HG03558 (cell line): ENCODE data around the gene POLD4.

ENCODE experiments used
- ATAC-seq: cut with Tn5 transposase; IDR thresholded peaks from one replicate; pipeline ENCODE4 v1.9.1; 2021; ENCODE audit warnings: moderate number of reproducible peaks; ENCODE audit not compliant: unreplicated experiment; ENCODE audit errors: extremely low read depth

Gene POLD4

DNA sequence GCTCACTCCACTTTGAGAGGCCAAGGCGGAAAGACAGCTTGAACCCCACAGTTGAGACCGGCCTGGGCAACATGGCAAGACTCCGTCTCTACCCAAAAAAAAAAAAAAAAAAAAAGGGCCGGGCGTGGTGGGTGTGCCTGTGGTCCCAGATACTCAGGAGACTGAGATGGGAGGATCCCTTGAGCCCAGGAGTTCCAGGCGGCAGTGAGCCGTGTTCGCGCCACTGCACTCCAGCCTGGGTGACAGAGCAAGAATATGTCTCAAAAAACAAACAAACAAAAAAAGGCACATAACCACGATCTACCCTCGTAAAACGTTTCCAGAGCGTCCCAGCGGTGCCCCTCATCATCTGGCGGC is 37.6 kb upstream of the POLD4 start:
- no peak for ATAC-seq

DNA sequence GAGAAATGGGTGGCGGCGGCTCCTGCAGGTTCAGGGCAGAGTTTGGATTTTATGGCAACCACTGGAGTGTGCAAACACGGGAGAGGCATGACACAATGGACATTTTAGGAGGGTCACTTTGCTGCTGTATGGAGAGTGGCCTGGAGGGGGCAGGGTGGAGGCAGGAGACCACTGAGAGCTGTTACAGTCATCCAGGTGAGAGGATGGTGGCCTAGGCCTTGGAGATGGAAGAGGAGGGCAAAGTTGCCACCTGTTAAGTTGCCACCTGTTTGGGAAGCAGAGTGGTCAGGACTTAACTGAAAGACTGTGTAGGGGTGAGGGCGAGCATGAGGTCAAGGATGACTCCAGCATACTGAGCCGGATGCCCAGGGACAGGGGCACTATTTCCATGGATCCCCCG is 36.1 kb upstream of the POLD4 start:
- no peak for ATAC-seq

DNA sequence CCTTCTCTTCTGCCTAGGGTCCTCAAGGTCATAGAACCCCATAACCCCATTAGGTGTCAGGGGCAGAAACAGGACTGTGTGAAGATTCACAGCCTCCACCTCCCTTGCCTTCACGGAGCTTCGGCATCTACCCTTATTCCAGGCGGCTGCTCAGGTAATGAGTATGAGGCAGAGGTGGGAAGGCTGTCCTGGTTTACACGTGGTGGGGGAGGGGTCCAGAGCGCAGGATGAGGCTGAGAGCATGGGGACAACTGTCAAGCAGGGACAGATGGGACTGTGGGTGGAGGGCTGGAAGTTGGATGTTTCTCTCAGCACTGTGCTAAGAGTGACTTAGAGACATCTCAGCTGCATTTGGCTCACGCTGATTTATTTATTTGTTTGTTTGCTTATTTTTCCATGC is 34.2 kb upstream of the POLD4 start:
- no peak for ATAC-seq

DNA sequence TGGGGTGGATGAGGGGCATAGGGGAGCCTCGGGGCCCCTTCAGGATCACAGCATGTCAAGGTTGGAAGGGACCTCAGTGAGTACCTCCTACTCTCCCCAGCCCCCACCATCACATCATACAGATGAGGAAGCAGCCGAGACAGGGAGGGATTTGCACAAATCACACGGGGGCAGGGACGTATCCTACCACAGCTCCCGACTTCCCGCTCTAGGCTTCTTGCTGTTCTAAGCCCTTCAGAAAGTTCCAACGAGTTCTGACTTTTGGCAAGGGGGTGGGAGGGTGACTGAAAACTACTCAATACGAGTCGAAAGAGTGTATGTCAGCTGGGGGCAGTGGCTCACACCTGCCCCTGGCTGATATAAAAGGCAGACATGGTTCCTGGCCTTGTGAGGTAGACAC is 33.7 kb upstream of the POLD4 start:
- no peak for ATAC-seq

DNA sequence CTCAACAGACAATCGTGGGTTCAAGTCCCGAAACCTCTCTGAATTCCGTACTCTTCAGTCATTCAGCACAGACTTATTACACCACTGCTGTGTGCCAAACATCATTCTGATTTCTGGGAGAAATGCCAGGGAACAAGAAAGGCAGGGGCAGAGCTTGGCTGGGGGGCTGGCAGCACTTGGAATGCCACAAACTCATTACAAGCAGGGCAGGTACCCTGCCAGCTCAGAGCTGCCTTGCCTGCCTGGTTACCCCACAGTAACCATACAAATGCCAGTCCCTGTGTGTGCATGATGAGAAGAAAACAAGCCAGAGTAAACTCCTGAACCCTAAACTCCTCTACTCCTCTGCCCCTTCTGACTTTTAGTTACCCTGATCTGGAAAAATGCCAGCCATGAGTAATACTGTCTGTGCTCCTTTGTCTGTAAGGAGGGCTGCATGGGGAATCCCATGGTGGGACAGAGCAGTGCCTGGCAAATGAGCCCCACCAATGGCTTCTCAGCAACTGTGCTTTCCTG is 31.6 kb upstream of the POLD4 start:
- ATAC-seq, result no peak

DNA sequence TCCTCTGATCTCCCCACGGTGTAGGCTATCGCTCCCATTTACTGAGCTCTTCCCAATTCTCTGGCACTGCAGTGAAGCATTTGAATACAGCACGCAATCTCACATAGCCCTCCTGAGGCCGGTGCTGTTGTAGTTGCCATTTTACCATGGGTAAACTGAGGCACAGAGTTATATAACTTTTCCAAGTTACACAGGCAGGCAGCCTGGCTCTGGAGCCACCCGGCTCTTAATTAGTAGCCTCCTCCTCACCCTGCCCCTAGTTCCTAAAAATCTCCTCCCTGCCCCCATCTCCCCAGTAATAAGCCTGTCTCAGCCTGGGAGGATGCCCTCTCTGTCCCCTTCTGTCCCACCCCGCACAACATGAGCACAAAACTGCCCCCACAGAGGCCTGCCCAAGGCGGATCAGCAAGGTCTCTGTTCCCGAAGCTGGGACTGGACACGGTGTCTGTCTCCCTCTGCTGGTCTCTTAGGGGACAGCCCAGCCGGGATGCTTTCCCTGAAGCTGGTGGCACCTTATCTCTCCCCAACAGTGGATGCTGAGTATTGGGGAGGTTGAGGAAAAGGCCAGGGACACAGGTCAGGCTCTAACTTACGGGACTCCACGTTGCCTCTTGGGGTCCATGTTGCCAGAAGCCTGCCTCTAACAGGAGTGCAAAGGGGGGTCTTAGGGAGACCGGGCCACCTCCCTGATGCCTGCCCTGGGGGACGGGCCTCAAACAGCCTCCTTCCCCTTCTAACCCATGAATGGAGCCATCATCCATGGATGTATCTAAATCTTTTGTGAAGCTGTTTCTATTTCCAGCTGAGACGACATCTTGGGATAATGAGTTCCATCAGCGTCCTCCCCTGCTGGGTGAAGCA is 29.2 kb upstream of the POLD4 start:
- no peak for ATAC-seq

DNA sequence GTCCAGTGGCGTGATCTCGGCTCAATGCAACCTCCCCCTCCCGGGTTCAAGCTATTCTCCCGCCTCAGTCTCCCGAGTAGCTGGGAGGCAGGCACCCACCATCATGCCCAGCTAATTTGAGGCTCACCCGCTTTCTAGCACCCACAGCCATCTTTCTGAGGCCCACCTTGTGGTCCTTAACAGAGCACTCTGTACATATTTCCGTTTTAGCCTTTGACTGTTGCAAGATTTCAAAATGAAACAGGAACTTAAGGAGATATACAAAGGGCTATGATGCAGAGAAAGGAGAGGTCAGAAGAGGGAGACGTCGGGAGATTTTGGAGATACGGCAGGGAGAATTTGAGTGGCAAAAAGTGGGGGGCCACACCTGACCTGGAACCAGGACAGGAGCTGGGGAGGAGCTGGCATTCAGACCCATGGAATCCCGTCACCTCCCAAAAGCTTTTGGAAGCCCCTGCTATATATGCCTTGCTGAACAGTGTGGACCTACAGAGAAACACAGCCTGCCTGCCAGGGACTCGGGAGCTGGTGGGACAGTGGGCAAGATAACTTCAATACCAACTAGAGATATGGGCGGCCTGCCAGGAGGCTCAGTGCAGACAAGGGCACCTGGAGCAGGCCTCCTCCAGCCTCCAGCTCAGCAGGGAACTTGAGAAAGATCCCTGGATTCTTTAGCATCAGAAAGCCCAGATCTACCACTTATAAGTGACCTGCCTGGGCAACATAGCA is 28.1 kb upstream of the POLD4 start:
- no peak for ATAC-seq

DNA sequence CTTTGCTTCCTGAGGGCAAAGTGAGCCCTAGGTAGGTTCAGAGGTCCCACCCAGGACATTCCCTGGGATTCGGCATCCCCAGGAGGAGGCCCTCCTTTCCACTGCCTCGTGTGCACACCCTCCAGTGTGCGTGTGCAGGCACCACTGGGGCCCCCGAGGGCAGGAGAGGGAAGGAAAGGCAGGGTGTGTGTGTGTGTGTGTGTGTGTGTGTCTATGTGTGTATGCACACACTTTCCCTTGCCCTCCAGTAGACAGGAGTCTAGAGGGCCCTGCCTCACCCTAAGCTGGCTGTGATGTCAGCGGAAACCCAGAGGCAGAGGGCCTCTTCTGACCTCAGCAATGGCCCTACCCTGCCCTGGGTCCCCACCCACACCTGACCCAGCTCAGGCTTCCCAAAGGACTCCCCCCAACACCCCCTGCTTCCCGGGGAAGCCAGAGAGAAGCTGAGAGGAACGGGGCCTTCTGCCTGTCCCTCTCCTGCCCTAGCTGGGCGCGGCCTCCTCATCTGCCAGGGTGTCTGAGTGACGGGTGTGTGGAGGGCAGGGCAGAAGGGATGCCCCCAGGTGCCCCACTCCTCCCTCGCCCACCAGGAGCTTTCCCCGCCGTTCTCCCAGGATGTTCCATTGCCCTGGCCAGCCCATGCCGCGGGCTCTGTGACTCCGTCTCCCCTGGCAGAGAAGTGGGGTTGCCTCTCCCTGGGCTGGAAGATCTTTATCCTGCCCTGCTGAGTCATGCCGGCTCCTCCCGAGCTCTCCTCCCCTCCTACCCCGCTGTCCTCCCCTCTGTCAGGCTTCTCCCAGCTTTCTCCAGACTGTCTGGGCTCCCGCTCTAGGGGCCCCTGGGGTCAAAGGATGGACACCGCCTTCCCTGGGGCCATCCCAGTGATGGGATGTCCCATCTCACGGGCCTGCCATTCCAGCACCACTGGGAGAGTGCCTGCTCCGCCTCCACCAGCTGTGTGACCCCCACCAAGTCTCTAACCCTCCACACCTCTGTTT is 26.0 kb upstream of the POLD4 start:
- no peak for ATAC-seq

DNA sequence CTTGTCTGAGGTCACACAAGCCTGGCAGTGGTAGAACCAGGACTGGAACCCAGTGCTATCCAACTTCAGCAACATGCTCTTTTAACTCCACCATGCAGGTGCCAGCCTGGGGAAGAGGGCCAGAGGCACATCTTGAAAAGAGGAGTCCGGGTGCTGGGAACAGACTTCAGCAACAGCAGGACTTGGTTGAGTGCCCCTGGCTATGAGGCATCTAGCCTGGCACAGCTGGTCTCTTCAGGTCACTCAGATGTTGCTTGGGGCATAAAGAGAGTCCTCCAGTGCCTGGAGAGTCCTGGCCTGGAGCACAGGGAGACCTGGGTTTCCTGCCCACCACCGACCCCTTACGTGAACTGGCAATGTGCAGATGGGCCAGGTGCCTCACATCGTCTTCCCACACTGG is 25.2 kb upstream of the POLD4 start:
- ATAC-seq, result no peak

DNA sequence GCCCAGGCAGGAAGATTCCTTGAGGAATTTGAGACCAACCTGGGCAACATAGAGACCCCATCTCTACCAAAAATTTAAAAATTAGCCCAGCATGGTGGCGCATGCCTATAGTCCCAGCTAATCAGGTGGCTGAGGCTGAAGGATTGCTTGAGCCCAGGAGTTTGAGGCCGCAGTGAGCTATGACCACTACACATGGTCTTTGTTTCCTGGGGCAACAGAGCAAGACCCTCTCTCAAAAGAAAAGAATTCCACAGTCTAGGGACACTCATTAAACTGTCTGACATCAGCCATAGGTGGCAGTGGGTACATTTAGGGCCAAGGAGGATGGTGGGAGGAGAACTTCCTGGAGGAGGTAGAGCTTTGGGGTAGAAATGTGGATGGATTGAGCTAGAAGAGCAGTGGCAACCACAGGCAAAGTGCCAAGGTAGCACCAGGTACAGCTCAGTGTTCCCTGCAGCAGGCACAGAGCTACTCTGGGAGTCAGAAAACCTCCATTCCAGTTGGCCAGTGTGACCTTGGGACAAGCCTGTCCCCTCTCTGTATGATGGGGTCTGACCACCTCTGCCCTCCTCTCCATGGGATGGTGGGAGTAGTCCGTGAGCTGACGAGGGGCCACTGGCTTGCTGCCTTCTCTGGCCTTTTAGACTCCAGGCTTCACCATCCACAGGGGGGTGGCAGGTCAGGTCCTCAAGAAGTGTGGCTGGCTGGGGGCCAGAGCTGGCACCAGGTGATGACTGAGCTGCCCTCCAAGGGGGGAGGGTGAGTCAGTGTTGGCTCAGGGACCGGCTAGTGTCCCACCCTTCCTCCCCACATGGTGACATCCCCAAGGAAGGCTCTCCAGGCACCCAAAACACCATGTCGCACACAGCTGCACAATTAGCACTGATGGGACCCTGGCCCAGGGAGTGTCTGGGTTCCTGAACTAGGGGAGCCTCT is 23.8 kb upstream of the POLD4 start:
- no peak for ATAC-seq

DNA sequence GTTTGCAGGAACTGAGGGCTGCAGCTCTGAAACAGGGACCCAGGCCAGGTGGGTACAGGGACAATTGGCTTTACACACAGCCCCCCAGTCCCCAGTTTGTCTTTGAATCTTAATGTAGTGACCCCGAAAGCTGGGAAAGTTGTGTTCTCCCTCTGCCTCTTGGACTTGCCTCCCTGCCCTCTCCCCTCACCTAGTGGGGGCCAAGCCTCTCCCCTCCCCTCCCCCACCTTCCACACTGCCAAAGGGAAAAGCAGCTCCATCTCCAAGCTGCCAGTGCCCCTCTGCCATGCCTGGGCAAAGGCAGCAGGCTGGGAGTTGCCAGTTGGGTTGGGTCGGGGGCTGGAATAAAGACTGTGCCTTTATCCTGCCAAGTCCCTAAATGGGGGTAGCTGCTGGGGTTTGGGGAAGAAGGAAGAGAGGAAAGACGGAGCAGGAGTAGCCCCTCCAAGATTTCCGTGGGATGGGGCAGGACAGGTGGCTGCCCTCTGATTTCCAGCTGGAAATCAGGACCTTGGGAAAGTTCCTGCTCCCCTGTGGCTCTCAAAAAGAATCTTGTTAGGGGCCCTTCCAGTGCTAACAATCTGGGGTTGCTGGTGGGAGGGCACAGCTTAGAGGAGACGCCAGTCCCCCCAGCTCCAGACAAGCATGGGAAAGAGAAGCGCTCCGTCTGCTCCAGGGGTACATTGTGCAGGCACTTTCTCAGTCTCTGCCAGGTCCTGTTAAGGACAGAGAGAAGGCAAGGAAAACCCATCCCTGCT is 22.9 kb upstream of the POLD4 start:
- ATAC-seq, result no peak

DNA sequence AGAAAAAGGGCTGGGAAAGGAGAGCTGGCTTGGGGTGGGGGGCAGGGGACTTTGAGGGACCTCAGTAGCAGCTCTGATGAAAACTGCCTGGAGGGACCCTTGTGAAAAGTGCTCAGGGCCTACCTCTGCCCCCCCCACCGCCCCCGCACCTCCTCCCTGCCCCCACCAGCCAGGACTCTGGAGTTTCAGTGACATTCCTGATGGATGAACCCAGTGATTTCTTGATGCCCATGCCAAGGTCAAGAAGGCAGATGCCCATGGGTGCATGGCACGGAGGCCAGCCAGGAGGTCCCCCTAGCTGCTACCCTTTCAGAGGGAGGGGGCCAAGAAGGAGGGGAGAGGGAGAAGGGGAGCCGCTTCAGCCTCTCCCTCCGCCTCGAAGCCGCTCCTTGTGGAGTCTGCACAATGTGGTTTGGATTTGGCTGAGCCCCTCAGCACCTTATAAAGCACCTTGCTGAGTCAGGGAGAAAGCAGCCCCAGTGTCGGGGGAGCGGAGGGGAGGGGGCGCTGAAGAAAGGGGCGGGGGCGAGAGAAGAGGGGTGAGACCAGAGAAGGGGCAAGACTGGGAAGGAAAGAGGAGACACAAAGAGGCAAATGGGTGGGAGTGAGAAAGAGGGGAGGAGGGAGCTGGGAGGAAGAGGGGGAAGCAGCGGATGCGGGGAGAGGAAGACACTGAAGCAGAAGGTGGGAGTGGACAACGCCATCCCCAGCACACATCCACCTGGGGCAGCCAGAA is 22.1 kb upstream of the POLD4 start:
- ATAC-seq, result no peak

DNA sequence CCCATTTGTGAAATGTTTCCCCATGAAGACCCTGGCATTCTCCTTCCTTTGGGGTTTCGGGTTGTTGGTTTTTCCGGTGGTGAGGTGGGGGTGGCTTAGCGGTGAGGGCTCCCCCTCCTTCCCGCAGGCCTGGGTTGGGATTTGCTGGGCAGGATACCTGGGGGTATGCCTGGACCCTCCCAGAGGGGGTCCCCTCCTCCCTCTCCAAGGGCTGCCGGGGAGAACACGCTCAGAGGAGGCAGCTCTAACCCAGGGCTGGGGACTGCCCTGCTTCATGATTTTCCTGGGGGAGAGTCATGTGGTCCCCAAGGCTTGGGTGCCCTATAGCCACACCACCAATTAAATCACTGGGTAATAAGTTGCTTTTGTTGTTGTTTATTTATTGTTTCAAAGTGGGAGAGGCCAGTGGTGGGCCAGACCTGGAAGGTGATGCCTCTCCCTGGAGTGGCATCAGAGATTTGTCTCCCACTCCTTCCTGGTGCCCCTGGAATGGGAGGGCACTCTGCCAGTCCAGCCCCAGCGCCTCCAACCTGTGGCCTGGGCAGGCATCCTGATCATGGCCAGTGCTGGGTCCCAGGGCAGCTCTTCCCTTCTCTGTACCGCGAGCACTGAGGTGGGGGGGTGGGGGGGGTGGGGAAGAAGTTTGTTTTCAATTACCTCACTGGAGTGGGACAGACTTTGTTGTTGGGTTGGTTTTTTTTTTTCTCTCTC is 21.4 kb upstream of the POLD4 start:
- ATAC-seq, result no peak

DNA sequence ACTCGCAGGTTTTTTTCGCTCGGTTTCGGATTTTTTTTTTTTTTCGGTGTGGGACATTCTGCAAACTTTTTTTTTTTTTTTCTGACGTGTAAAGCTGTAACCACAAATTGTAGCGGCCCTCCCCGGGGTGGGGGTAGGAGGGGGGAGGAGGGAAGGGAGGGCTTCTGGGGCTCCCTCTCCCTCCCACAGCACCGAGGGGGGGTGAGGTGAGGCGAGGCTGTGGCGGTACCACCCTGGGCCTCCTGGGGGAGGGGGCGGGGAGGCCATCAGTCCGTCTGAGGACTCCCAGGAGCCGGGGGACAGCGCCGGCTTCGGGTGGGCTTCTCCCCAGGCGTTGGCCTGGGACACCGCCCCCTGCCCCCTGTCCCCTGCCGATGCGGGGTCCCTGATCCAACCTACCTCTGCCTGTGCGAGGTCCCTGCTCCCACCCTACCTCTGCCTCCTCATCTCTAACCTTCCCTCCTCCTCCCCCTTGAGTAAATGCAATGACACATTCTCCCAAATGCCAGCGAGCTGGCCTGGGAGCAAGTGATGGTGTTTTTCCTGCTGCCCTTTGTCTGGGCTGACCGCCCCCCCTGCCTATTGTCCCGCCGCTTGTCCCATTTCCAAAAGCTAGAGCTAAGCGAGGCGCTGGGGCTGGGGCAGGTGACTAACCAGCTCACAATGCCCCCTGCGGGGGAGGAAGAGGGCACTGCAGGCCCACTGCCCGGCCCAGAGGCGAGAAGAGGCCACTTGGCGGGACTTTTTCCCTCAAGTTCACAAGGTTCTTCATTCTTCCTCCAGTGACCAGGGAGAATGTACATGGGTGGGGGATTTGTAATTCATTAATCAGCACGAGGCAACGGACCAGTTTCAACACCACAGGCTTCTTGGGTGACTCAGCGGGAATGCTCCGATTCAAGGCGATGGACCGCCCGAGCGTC is 20.6 kb upstream of the POLD4 start:
- ATAC-seq, result no peak

DNA sequence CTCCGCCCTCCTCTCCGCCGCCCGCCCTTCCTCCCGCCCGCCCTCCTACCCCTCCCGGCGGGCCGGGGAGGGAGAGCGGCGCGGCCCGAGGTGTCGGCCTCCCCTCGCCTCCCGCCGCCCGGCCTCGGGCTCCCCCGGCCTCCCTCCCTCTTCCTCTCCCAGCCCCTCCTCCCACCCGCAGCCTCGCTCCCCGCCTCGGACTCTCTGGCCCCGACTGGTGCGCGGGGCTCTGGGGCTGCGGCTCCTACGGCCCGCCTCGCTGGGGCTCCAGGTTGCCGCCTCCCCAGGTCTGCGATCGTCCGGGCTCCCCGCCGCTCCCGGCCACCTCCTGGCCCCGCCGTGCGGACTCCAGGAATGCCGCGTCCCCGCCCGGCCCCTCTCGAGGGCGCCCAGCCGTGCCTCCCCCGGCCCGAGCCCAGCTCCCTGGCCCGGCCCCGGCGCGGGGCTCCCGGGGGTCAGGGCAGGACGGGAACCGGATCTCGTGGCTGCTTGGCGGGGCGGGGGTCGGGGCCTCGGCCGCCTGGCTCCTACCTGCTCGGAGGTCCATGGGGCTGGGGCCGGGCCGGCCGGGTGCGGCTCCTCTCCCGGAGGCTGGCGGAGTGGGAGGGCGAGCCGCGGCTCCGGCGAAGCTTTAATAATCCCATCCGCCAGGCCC is 19.8 kb upstream of the POLD4 start, which contains the start of gene CLCF1:
Gene CLCF1, minus strand, starts transcription at position 606 of the 655 bp plus-strand sequence. Its CDS starts 59 bp downstream, at position 547.
- no peak for ATAC-seq
